ENCODE results near the gene PORCN. TPM values are rescaled to one million over a fixed set of nuclear protein-coding genes. Genes with fewer than 3 reads are reported as not detected.
A peak's percentile ranks its signal among the peaks of the same experiment; 100 is the strongest.

Gene PORCN
- polyA plus RNA-seq, 1 donor (not counting 4 experiments of a cell fraction or from before 2014, with no cell fraction given), result 52.2 TPM

DNA sequence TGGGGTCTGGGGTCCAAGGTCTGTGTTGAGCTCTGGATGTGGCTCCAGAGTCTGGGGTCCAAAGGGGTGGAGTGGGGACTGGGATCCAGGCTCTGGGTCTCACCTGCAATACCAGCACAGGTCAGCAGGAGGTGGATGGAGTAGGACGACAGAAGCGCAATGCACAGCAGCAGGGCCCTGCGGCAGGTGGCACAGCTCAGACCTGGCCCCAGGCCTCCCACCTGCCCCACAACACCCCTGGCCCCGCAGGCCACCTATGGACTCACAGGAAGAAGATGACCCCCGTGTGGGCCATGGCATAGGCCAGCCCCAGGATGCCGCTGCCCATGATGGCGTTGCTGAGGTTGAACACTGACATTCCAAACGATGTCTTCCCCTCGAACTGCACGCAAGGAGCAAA lies 42.1 kb upstream of the PORCN start:
- Histone ChIP-seq H3K27me3 (ENCODE audit: control insufficient read depth, extremely low read depth, insufficient read depth, low read length) (no peaks in the 10 kb centered on the region), H3K27ac (ENCODE audit: control insufficient read depth, insufficient read depth, low read length) (no peak overlapping the region), H3K36me3 (ENCODE audit: control insufficient read depth in 2 of 2, extremely low read depth in 1 of 2, insufficient read depth in 2 of 2, low read length in 2 of 2) (peaks cover 4 to 13% of the 10 kb centered on the region in 2 experiments), H3K9ac (ENCODE audit: control insufficient read depth, extremely low read depth, insufficient read depth, low read length) (peak overlapping the region; percentile 87), H3K9me1 (ENCODE audit: control insufficient read depth, extremely low read depth, insufficient read depth, low read length) (no peaks in the 10 kb centered on the region), H3K4me1 (ENCODE audit: control insufficient read depth, extremely low read depth, insufficient read depth, low read length) (peaks cover 26% of the 10 kb centered on the region), H2AFZ (ENCODE audit: control insufficient read depth, low read length) (no peak overlapping the region), H3K4me2 (ENCODE audit: control insufficient read depth, extremely low read depth, insufficient read depth, low read depth, low read length) (peak overlapping the region; percentile 75), H3K4me3 (ENCODE audit: control insufficient read depth in 2 of 3, extremely low read depth in 1 of 3, insufficient read depth in 2 of 3, low read depth in 1 of 3, low read length in 3 of 3) (peak overlapping the region; percentile 58 to 80 (median 64)), H3K79me2 (ENCODE audit: control insufficient read depth, insufficient read depth, low read length) (peaks cover 40% of the 10 kb centered on the region), H3K9me3 (ENCODE audit: control insufficient read depth, low read depth, low read length) (peaks cover 8% of the 10 kb centered on the region), H4K20me1 (ENCODE audit: control insufficient read depth, extremely low read depth, insufficient read depth, low read length) (peaks cover 2% of the 10 kb centered on the region)
- TF ChIP-seq EZH2 (IDR thresholded peaks at IDR 0.05; ENCODE audit: low read length), result no peak
- TF ChIP-seq, protein P1, sequence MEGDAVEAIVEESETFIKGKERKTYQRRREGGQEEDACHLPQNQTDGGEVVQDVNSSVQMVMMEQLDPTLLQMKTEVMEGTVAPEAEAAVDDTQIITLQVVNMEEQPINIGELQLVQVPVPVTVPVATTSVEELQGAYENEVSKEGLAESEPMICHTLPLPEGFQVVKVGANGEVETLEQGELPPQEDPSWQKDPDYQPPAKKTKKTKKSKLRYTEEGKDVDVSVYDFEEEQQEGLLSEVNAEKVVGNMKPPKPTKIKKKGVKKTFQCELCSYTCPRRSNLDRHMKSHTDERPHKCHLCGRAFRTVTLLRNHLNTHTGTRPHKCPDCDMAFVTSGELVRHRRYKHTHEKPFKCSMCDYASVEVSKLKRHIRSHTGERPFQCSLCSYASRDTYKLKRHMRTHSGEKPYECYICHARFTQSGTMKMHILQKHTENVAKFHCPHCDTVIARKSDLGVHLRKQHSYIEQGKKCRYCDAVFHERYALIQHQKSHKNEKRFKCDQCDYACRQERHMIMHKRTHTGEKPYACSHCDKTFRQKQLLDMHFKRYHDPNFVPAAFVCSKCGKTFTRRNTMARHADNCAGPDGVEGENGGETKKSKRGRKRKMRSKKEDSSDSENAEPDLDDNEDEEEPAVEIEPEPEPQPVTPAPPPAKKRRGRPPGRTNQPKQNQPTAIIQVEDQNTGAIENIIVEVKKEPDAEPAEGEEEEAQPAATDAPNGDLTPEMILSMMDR (optimal IDR thresholded peaks at IDR 0.05 in 1 of 3, IDR thresholded peaks at IDR 0.05 in 1 of 3, conservative IDR thresholded peaks at IDR 0.05 in 1 of 3; ENCODE audit: extremely low read depth in 1 of 3, insufficient read depth in 2 of 3, low read length in 3 of 3), result peak in 2 of 3 experiments; percentile 31 to 36
- DNase-seq (ENCODE audit: low read depth, low spot score) (no peak), FAIRE-seq (no peak)
- dilution Hi-C loops (cut with MboI; ENCODE audit: extremely low pct_ligation_motif_present, low sequenced_read_pairs), result no loop called here

DNA sequence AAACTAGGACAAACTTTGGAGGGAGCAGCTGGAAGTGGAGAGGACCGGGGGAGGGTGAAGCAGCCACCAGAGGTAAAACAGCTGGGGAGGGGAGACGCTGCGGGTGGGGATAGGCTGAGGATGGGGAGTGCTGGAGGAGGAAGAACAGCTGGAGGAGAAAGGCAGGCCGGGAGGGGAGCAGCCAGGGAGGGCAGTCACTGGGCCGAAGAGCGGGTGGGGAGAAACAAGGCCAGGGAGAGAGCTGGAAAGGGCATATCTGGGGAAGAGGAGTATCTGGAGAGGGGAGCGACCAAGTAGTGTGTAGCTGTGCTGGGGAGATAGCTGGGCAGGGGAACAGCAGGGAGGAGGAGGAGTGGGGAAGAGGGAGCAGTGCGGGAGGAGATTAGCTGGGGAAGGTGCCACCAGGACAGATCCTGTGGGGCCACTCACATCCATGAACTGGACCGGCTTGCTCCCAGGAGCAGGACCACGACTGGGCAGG lies 41.5 kb upstream of the PORCN start:
- dilution Hi-C loops (cut with MboI; ENCODE audit: extremely low pct_ligation_motif_present, low sequenced_read_pairs), result no loop called here
- FAIRE-seq (no peak), DNase-seq (ENCODE audit: low read depth, low spot score) (no peak)
- Histone ChIP-seq H2AFZ (ENCODE audit: control insufficient read depth, low read length) (no peak overlapping the region), H3K36me3 (ENCODE audit: control insufficient read depth in 2 of 2, extremely low read depth in 1 of 2, insufficient read depth in 2 of 2, low read length in 2 of 2) (peaks cover 4 to 13% of the 10 kb centered on the region in 2 experiments), H3K9me3 (ENCODE audit: control insufficient read depth, low read depth, low read length) (peaks cover 8% of the 10 kb centered on the region), H3K4me1 (ENCODE audit: control insufficient read depth, extremely low read depth, insufficient read depth, low read length) (peaks cover 25% of the 10 kb centered on the region), H3K9me1 (ENCODE audit: control insufficient read depth, extremely low read depth, insufficient read depth, low read length) (no peaks in the 10 kb centered on the region), H3K4me3 (ENCODE audit: control insufficient read depth in 2 of 3, extremely low read depth in 1 of 3, insufficient read depth in 2 of 3, low read depth in 1 of 3, low read length in 3 of 3) (peak overlapping the region; percentile 58 to 80 (median 64)), H4K20me1 (ENCODE audit: control insufficient read depth, extremely low read depth, insufficient read depth, low read length) (peaks cover 2% of the 10 kb centered on the region), H3K9ac (ENCODE audit: control insufficient read depth, extremely low read depth, insufficient read depth, low read length) (peak overlapping the region; percentile 87), H3K27ac (ENCODE audit: control insufficient read depth, insufficient read depth, low read length) (peak overlapping the region; percentile 86), H3K4me2 (ENCODE audit: control insufficient read depth, extremely low read depth, insufficient read depth, low read depth, low read length) (peak overlapping the region; percentile 75), H3K79me2 (ENCODE audit: control insufficient read depth, insufficient read depth, low read length) (peaks cover 40% of the 10 kb centered on the region), H3K27me3 (ENCODE audit: control insufficient read depth, extremely low read depth, insufficient read depth, low read length) (no peaks in the 10 kb centered on the region)
- no peak for TF ChIP-seq EZH2 (IDR thresholded peaks at IDR 0.05; ENCODE audit: low read length)
- TF ChIP-seq, protein P1 (optimal IDR thresholded peaks at IDR 0.05 in 1 of 3, IDR thresholded peaks at IDR 0.05 in 1 of 3, conservative IDR thresholded peaks at IDR 0.05 in 1 of 3; ENCODE audit: extremely low read depth in 1 of 3, insufficient read depth in 2 of 3, low read length in 3 of 3), result no peak

All from keratinocyte (primary cell).